HepG2 (cell line): Measurements from ENCODE around the gene PARP15. TPM values are rescaled to one million over a fixed set of nuclear protein-coding genes. Genes with fewer than 3 reads are reported as not detected.

Source experiments
- ATAC-seq: fragments of 200-7000 bp; cut with Tn5 transposase; 3 replicates; pipeline ENCODE4 v1.9.1; 2020; ENCODE audit warnings: mild to moderate bottlenecking, moderate library complexity
- BruUV-seq: library from RNA; stranded (reverse); fragments of 400-500 nt; replicated peaks from 2 replicates; lab custom pipeline; 2021; lab: Mats Ljungman, UMichigan
- CTCF ChIA-PET: fragments of 300-600 bp; formaldehyde crosslinking; extraction: SDS; loops from one replicate; lab custom pipeline; 2021; ENCODE audit warnings: low total read pairs, inconsistent platforms, low intra/inter-chr PET ratio; lab: Yijun Ruan, JAX
- POLR2A ChIA-PET: fragments of 350-600 bp; sonication (Branson Sonifier 250); formaldehyde crosslinking; loops from one replicate; lab custom pipeline; 2020; ENCODE audit warnings: antibody characterized with exemption, inconsistent platforms; lab: Yijun Ruan, JAX
- DNase-seq: peaks from one replicate; pipeline ENCODE4 v3.0.0-alpha.2; 2015; ENCODE audit warnings: low spot score
- FAIRE-seq: peaks from 3 replicates; lab custom pipeline; 2011; peaks lifted over from hg19 to GRCh38; lab: Jason Lieb, UNC
- H2AFZ ChIP-seq: one replicate; pipeline ENCODE4 v1.6.1; 2011; ENCODE audit warnings: low read length, inconsistent platforms
- H3K27ac ChIP-seq: fragments of 300-600 bp; 3 replicates; pipeline ENCODE4 v1.8.0; 2011; ENCODE audit warnings: mixed run types, mild to moderate bottlenecking, mixed read lengths, low read length, inconsistent platforms; ENCODE audit not compliant: insufficient read depth; ENCODE audit errors: extremely low read length
- H3K27me3 ChIP-seq, 2 experiments: fragments of 200-600 bp in 1 of 2; 2 replicates in 1 of 2; 3 replicates in 1 of 2; pipeline versions ENCODE4 v1.6.0 to v1.8.0; 2011; ENCODE audit warnings: low read length in 2 of 2, mild to moderate bottlenecking in 2 of 2, moderate library complexity in 2 of 2, inconsistent platforms in 1 of 2; ENCODE audit not compliant: insufficient read depth in 2 of 2, control insufficient read depth in 1 of 2
- H3K36me3 ChIP-seq, 2 experiments: fragments of 200-600 bp in 1 of 2; replicated peaks in 1 of 2; 2 replicates in 1 of 2; 3 replicates in 1 of 2; pipeline versions ENCODE4 v1.5.1 to v1.8.0; 2011; ENCODE audit warnings: low read length in 2 of 2, inconsistent platforms in 1 of 2; ENCODE audit not compliant: insufficient read depth in 2 of 2, control insufficient read depth in 1 of 2
- H3K4me1 ChIP-seq: 2 replicates; pipeline ENCODE4 v1.5.1; 2012; ENCODE audit warnings: low read length, inconsistent platforms; ENCODE audit not compliant: insufficient read depth
- H3K4me2 ChIP-seq: 2 replicates; pipeline ENCODE4 v1.6.0; 2011; ENCODE audit warnings: low read depth, low read length, inconsistent platforms
- H3K4me3 ChIP-seq, 3 experiments: fragments of 200-600 bp in 1 of 3; sonication (generic), shearing (Covaris generic) in 1 of 3; replicated peaks in 1 of 3; 2 replicates each; pipeline ENCODE4 v1.5.1; 2011 to 2016; ENCODE audit warnings: low read length in 3 of 3, inconsistent platforms in 2 of 3, low read depth in 2 of 3, mild to moderate bottlenecking in 2 of 3, control low read depth in 1 of 3, mixed read lengths in 1 of 3; ENCODE audit not compliant: insufficient read depth in 1 of 3
- H3K79me2 ChIP-seq: one replicate; pipeline ENCODE4 v1.6.1; 2011; ENCODE audit warnings: low read length, inconsistent platforms; ENCODE audit not compliant: insufficient read depth
- H3K9ac ChIP-seq: 2 replicates; pipeline ENCODE4 v1.6.0; 2011; ENCODE audit warnings: mild to moderate bottlenecking, low read depth, low read length, inconsistent platforms; ENCODE audit not compliant: insufficient read depth
- H3K9me3 ChIP-seq: 2 replicates; pipeline ENCODE4 v1.5.1; 2012; ENCODE audit warnings: mild to moderate bottlenecking, low read length
- H4K20me1 ChIP-seq: 2 replicates; pipeline ENCODE4 v1.6.0; 2011; ENCODE audit warnings: inconsistent platforms, mild to moderate bottlenecking, low read length, moderate library complexity; ENCODE audit not compliant: insufficient read depth
- BRD4 ChIP-seq: sonication (generic); formaldehyde crosslinking; IDR thresholded peaks from 2 replicates; pipeline ENCODE4 v1.4.0; 2020; ENCODE audit warnings: missing genetic modification reagents
- CBFB ChIP-seq: sonication (generic); formaldehyde crosslinking; IDR thresholded peaks from 2 replicates; pipeline ENCODE4 v1.4.0; 2020; ENCODE audit warnings: missing genetic modification reagents
- DR1 ChIP-seq: sonication (generic); formaldehyde crosslinking; IDR thresholded peaks from 2 replicates; pipeline ENCODE4 v1.8.0; 2021; ENCODE audit warnings: mild to moderate bottlenecking, missing genetic modification reagents, inconsistent platforms
- EEA1 ChIP-seq: sonication (generic); formaldehyde crosslinking; IDR thresholded peaks from 2 replicates; pipeline ENCODE4 v1.5.1; 2020; ENCODE audit warnings: mild to moderate bottlenecking, missing genetic modification reagents, borderline replicate concordance
- HNRNPL ChIP-seq: fragments of 200-400 bp; formaldehyde crosslinking; IDR thresholded peaks from 2 replicates; pipeline ENCODE4 v1.6.1; 2017; ENCODE audit warnings: mild to moderate bottlenecking, low read depth, low read length
- MLXIP ChIP-seq: sonication (generic); formaldehyde crosslinking; IDR thresholded peaks from 2 replicates; pipeline ENCODE4 v1.9.0; 2021; ENCODE audit warnings: missing genetic modification reagents, borderline replicate concordance
- NR0B2 ChIP-seq: sonication (generic); formaldehyde crosslinking; IDR thresholded peaks from 2 replicates; pipeline ENCODE4 v1.4.0; 2020; ENCODE audit warnings: mild to moderate bottlenecking, missing genetic modification reagents
- PHF21A ChIP-seq: sonication (generic); formaldehyde crosslinking; IDR thresholded peaks from 2 replicates; pipeline ENCODE4 v1.5.0; 2020; ENCODE audit warnings: mild to moderate bottlenecking, missing genetic modification reagents
- SRF ChIP-seq: IDR thresholded peaks from 2 replicates; pipeline ENCODE4 v1.6.1; 2011; ENCODE audit warnings: mild to moderate bottlenecking, low read depth, low read length, moderate library complexity
- TBL1XR1 ChIP-seq: fragments of 150-350 bp; IDR thresholded peaks from 2 replicates; pipeline ENCODE4 v1.6.1; 2014; ENCODE audit warnings: borderline replicate concordance, low read length; ENCODE audit not compliant: partially characterized antibody
- THAP11 ChIP-seq: IDR thresholded peaks from 2 replicates; pipeline ENCODE4 v1.6.1; 2016; ENCODE audit warnings: missing biosample characterization, missing genetic modification reagents
- XRCC5 ChIP-seq: fragments of 200-400 bp; formaldehyde crosslinking; optimal IDR thresholded peaks from 2 replicates; pipeline ENCODE3; 2017; ENCODE audit warnings: mild to moderate bottlenecking, low read length
- ZMYM2 ChIP-seq: sonication (generic); formaldehyde crosslinking; IDR thresholded peaks from 2 replicates; pipeline ENCODE4 v1.8.0; 2022; ENCODE audit warnings: mild to moderate bottlenecking, missing genetic modification reagents
- ZNF547 ChIP-seq: sonication (generic); formaldehyde crosslinking; IDR thresholded peaks from 2 replicates; pipeline ENCODE4 v1.5.1; 2020; ENCODE audit warnings: mild to moderate bottlenecking, missing genetic modification reagents
- ZNF569 ChIP-seq: sonication (generic); formaldehyde crosslinking; IDR thresholded peaks from 2 replicates; pipeline ENCODE4 v1.5.0; 2020; ENCODE audit warnings: mild to moderate bottlenecking, missing genetic modification reagents, moderate library complexity, borderline replicate concordance
- ZNF761 ChIP-seq: sonication (generic); formaldehyde crosslinking; conservative IDR thresholded peaks from 2 replicates; pipeline ENCODE4 v1.4.0; 2020; ENCODE audit warnings: mild to moderate bottlenecking, missing genetic modification reagents
- WGBS: methylation state at CpG from one replicate; pipeline ENCODE4 v1.1.6; 2017; ENCODE audit warnings: low lambda C conversion rate; 5-methylcytosine and 5-hydroxymethylcytosine counted together
- in situ Hi-C: cut with HindIII; loops from 2 replicates; pipeline ENCODE4 v1.10.0; 2017; ENCODE audit warnings: low pct_unique_long_range_greater_than_20kb; ENCODE audit not compliant: extremely low pct_ligation_motif_present
- intact Hi-C: fragments of 100-400 bp; cut with micrococcal nuclease; formaldehyde crosslinking; loops from one replicate; pipeline ENCODE4 v1.10.0; 2022; ENCODE audit not compliant: unreplicated experiment
- polyA plus RNA-seq, 8 experiments: library from polyadenylated mRNA; depleted of rRNA in 3 of 8; stranded (reverse) in 7 of 8; unstranded in 1 of 8; fragments of >200 nt; fragmentation: Illumina TruSeq in 4 of 8; extraction: Trizol in 4 of 8; gene quantifications; 2 replicates each; pipeline versions ENCODE4 v1.2.1 to v1.2.3, GENCODE V29; 2011 to 2016; ENCODE audit warnings: low read depth in 4 of 8, missing spikeins in 1 of 8, mixed read lengths in 1 of 8; ENCODE audit not compliant: insufficient read depth in 1 of 8
- total RNA-seq, 5 experiments: library from RNA; depleted of rRNA; stranded (reverse); fragments of >200 nt; fragmentation: Illumina TruSeq; extraction: Trizol; gene quantifications; 2 replicates each; pipeline ENCODE4 v1.2.3, GENCODE V29; 2016; ENCODE audit warnings: low read depth in 1 of 5
- TF ChIP-seq, protein P1 (sequence below): sonication (generic); formaldehyde crosslinking; IDR thresholded peaks from 2 replicates; pipeline ENCODE4 v1.8.1; 2022; ENCODE audit warnings: mild to moderate bottlenecking, missing genetic modification reagents
- TF ChIP-seq, protein P2 (sequence below): sonication (generic); formaldehyde crosslinking; IDR thresholded peaks from 2 replicates; pipeline ENCODE4 v1.4.0; 2020; ENCODE audit warnings: missing genetic modification reagents, borderline replicate concordance

The PARP15 gene
- total and polyA plus RNA-seq, 2 of the 13 experiments (the other 11 are each of a cell fraction or from before 2014, with no cell fraction given) = 0.02 TPM; not detected in 1

DNA sequence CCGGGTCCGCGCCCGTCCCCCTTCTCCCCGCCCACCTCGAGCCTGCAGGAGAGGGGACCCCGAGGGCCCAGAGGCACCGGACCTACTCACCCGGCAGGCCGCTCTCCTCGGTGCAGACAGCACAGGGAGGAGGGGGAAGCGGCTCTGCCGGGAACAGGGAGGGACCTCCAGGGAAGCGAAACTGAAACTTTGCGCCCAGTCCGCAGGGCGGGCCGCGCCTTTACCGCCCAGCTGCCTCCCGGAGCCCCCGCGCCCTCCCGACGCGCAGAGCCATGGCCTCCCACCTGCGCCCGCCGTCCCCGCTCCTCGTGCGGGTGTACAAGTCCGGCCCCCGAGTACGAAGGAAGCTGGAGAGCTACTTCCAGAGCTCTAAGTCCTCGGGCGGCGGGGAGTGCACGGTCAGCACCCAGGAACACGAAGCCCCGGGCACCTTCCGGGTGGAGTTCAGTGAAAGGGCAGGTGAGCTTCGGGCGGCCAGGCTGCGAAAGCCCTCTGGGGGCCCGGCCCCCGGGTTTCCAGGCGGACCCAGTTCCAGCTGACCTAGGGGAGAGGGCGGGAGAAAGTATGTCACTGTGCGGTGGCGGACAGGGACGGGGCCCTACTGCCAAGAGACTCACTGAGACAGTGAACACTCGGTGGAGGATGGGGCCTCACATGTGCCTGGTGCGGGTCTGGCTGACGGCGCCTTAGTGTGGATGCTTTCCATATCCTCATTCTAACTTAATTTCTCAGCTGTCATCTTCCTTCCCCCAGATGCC is 13.1 kb upstream of the PARP15 start, which contains the start of the genes DTX3L and PARP9:
TSS of gene DTX3L (plus strand) at position 184 of the 758 bp plus-strand sequence. CDS start at position 273, 89 bp downstream.
TSS of gene PARP9 (minus strand) at position 146 of the 758 bp plus-strand sequence. CDS start 4,680 bp downstream, outside the sequence.
- BruUV-seq = no TSS peak
- Histone ChIP-seq H3K4me3 (peak within 1 kb of the TSS; percentile 78 to 82 (median 81)), H3K27ac (peak within 1 kb of the TSS; percentile 78), H3K79me2 (peaks cover 2% of the 10 kb centered on the region), H3K4me1 (peaks cover 16% of the 10 kb centered on the region), H3K27me3 (no peaks in the 10 kb centered on the region), H4K20me1 (no peaks in the 10 kb centered on the region), H3K4me2 (peak within 1 kb of the TSS; percentile 85), H3K9me3 (no peaks in the 10 kb centered on the region), H3K9ac (peak within 1 kb of the TSS; percentile 77), H3K36me3 (peaks cover 4 to 17% of the 10 kb centered on the region in 2 experiments; a peak in 4 of 5 replicates), H2AFZ (no peak within 1 kb of the TSS)
- DNase-seq (peak; percentile 64), FAIRE-seq (no peak), ATAC-seq (peak; percentile 99)
- ChIA-PET CTCF (no interaction called here), POLR2A (interaction anchor here (1.0 to 1.5 kb wide), 5 partner anchors 50 to 148 kb away, joined by 4 to 12 read pairs (median 6); partner anchors contain the start of genes KPNA1 and WDR5B)
- in situ Hi-C loops (no loop called here), intact Hi-C loops (loop anchor here (1.0 kb wide), 1 partner anchor 115 kb away; no protein-coding TSS in a partner anchor)
- WGBS = 0% methylated on average over 18 of the region's 56 CpGs
- TF ChIP-seq CBFB = peak; percentile 41; the same call in 1 of the 2 replicates
- TF ChIP-seq, protein P1, sequence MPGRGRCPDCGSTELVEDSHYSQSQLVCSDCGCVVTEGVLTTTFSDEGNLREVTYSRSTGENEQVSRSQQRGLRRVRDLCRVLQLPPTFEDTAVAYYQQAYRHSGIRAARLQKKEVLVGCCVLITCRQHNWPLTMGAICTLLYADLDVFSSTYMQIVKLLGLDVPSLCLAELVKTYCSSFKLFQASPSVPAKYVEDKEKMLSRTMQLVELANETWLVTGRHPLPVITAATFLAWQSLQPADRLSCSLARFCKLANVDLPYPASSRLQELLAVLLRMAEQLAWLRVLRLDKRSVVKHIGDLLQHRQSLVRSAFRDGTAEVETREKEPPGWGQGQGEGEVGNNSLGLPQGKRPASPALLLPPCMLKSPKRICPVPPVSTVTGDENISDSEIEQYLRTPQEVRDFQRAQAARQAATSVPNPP = no peak
- TF ChIP-seq ZMYM2 = 0 out of 2 replicates have a peak, but pooled peaks have one; percentile 42
- TF ChIP-seq SRF = no peak
- peak; percentile 76; the same call in 1 of the 2 replicates for TF ChIP-seq THAP11 (CRISPR knock-in tag)
- TF ChIP-seq ZNF761 (CRISPR knock-in tag) = peak; percentile 85; the same call in 1 of the 2 replicates
- TF ChIP-seq TBL1XR1 = no peak
- peak; percentile 62 for TF ChIP-seq DR1
- peak; percentile 48; the same call in 1 of the 2 replicates for TF ChIP-seq HNRNPL
- no peak for TF ChIP-seq MLXIP (CRISPR knock-in tag)
- TF ChIP-seq BRD4 = no peak
- no peak for TF ChIP-seq ZNF569 (CRISPR knock-in tag)
- no peak for TF ChIP-seq EEA1
- TF ChIP-seq ZNF547 (CRISPR knock-in tag) = peak; percentile 87
- TF ChIP-seq PHF21A (CRISPR knock-in tag) = no peak
- peak; percentile 32 for TF ChIP-seq XRCC5
- TF ChIP-seq NR0B2 (CRISPR knock-in tag) = peak; percentile 87; the same call in 1 of the 2 replicates
- TF ChIP-seq, protein P2, sequence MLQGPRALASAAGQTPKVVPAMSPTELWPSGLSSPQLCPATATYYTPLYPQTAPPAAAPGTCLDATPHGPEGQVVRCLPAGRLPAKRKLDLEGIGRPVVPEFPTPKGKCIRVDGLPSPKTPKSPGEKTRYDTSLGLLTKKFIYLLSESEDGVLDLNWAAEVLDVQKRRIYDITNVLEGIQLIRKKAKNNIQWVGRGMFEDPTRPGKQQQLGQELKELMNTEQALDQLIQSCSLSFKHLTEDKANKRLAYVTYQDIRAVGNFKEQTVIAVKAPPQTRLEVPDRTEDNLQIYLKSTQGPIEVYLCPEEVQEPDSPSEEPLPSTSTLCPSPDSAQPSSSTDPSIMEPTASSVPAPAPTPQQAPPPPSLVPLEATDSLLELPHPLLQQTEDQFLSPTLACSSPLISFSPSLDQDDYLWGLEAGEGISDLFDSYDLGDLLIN (CRISPR knock-in tag) = no peak
